H1 (cell line): ENCODE results near the gene ACTL7A. TPM values are rescaled to one million over a fixed set of nuclear protein-coding genes. Genes with fewer than 3 reads are reported as not detected.
"Not testable (repeated sequence)": the region's sequence is repeated elsewhere in the genome, so short reads cannot be mapped to it uniquely, and the experiment has no call there.

ENCODE experiments used
- CTCF ChIA-PET: fragments of 300-600 bp; sonication (Branson Sonifier 250); formaldehyde crosslinking; loops from one replicate; lab custom pipeline; 2021; ENCODE audit not compliant: partially characterized antibody; lab: Charles Lee
- POLR2A ChIA-PET: fragments of 300-600 bp; sonication (Branson Sonifier 250); formaldehyde crosslinking; loops from one replicate; lab custom pipeline; 2021; ENCODE audit warnings: inconsistent platforms; ENCODE audit not compliant: partially characterized antibody; lab: Charles Lee
- DNase-seq, 2 experiments: peaks; one replicate each; pipeline versions ENCODE4 v3.0.0 to v3.0.0-alpha.2; 2010 to 2022; ENCODE audit warnings: low spot score in 2 of 2, low read depth in 1 of 2, mixed read lengths in 1 of 2
- FAIRE-seq: peaks from 2 replicates; lab custom pipeline; 2011; peaks lifted over from hg19 to GRCh38; lab: Jason Lieb, UNC
- H2AFZ ChIP-seq: 2 replicates; pipeline ENCODE4 v1.8.1; 2012; ENCODE audit warnings: low read length, inconsistent platforms
- H2AK5ac ChIP-seq: 2 replicates; pipeline ENCODE4 v1.6.1; 2013; ENCODE audit warnings: low read depth, low read length
- H2BK120ac ChIP-seq: replicated peaks from 2 replicates; pipeline ENCODE3; 2013; ENCODE audit warnings: low read depth, low read length, inconsistent platforms
- H2BK12ac ChIP-seq: 2 replicates; pipeline ENCODE4 v1.6.1; 2013; ENCODE audit warnings: low read depth, low read length
- H2BK15ac ChIP-seq: 2 replicates; pipeline ENCODE4 v1.6.1; 2013; ENCODE audit warnings: low read length
- H2BK20ac ChIP-seq: 2 replicates; pipeline ENCODE4 v1.6.1; 2013; ENCODE audit warnings: low read length
- H2BK5ac ChIP-seq: 2 replicates; pipeline ENCODE4 v1.6.1; 2013; ENCODE audit warnings: low read depth, low read length
- H3K14ac ChIP-seq: 2 replicates; pipeline ENCODE4 v1.6.1; 2013; ENCODE audit warnings: inconsistent platforms; ENCODE audit not compliant: insufficient read length
- H3K18ac ChIP-seq: 2 replicates; pipeline ENCODE4 v1.6.1; 2013; ENCODE audit warnings: low read length; ENCODE audit errors: extremely low read depth
- H3K23ac ChIP-seq: 2 replicates; pipeline ENCODE4 v1.6.1; 2013; ENCODE audit warnings: inconsistent platforms; ENCODE audit not compliant: insufficient read length
- H3K23me2 ChIP-seq: 2 replicates; pipeline ENCODE4 v1.6.1; 2013; ENCODE audit warnings: low read depth, low read length
- H3K27ac ChIP-seq: 2 replicates; pipeline ENCODE4 v1.6.1; 2011; ENCODE audit warnings: low read depth, low read length, inconsistent platforms
- H3K27me3 ChIP-seq, 4 experiments: replicated peaks in 1 of 4; 1 replicate in 1 of 4; 2 replicates in 3 of 4; pipeline versions ENCODE4 v1.6.1 to v1.8.1; 2011 to 2013; ENCODE audit warnings: low read length in 3 of 4, mild to moderate bottlenecking in 3 of 4, inconsistent platforms in 2 of 4, mixed read lengths in 2 of 4, moderate library complexity in 1 of 4; ENCODE audit not compliant: control insufficient read depth in 3 of 4, insufficient read depth in 3 of 4; ENCODE audit errors: extremely low read depth in 1 of 4
- H3K36me3 ChIP-seq, 4 experiments: 2 replicates each; pipeline versions ENCODE4 v1.6.1 to v1.8.1; 2011 to 2013; ENCODE audit warnings: mild to moderate bottlenecking in 4 of 4, low read length in 3 of 4, moderate library complexity in 2 of 4, control low read depth in 1 of 4, inconsistent platforms in 1 of 4; ENCODE audit not compliant: insufficient read depth in 4 of 4, control insufficient read depth in 2 of 4
- H3K4ac ChIP-seq: replicated peaks from 2 replicates; pipeline ENCODE3; 2013; ENCODE audit warnings: low read length, low read depth, mixed read lengths, inconsistent platforms; ENCODE audit not compliant: insufficient read length
- H3K4me1 ChIP-seq, 4 experiments: replicated peaks in 1 of 4; 1 replicate in 1 of 4; 2 replicates in 3 of 4; pipeline versions ENCODE4 v1.6.1 to v1.8.1; 2011 to 2013; ENCODE audit warnings: low read length in 3 of 4, inconsistent platforms in 2 of 4, mixed read lengths in 1 of 4; ENCODE audit not compliant: insufficient read depth in 4 of 4, control insufficient read depth in 3 of 4
- H3K4me2 ChIP-seq, 2 experiments: 2 replicates each; pipeline versions ENCODE4 v1.6.1 to v1.8.1; 2011 to 2013; ENCODE audit warnings: low read depth in 2 of 2, low read length in 2 of 2, control low read depth in 1 of 2, inconsistent platforms in 1 of 2, mild to moderate bottlenecking in 1 of 2; ENCODE audit not compliant: insufficient read depth in 1 of 2
- H3K4me3 ChIP-seq, 4 experiments: fragments of 200-600, 300-600 bp in 1 of 4; sonication (generic), shearing (Covaris generic), sonication (Bioruptor Twin) in 1 of 4; 2 replicates each; pipeline versions ENCODE4 v1.5.1 to v1.8.1; 2011 to 2016; ENCODE audit warnings: low read length in 4 of 4, low read depth in 3 of 4, control low read depth in 2 of 4, inconsistent platforms in 2 of 4, mild to moderate bottlenecking in 2 of 4, mixed read lengths in 1 of 4, moderate library complexity in 1 of 4; ENCODE audit not compliant: insufficient read depth in 2 of 4; ENCODE audit errors: extremely low read depth in 1 of 4
- H3K56ac ChIP-seq: replicated peaks from 2 replicates; pipeline ENCODE3; 2013; ENCODE audit warnings: low read depth, mild to moderate bottlenecking, mixed read lengths, low read length, inconsistent platforms; ENCODE audit not compliant: insufficient read length
- H3K79me1 ChIP-seq: 2 replicates; pipeline ENCODE4 v1.6.1; 2013; ENCODE audit warnings: low read depth, low read length, control low read depth
- H3K79me2 ChIP-seq, 2 experiments: 2 replicates each; pipeline versions ENCODE4 v1.6.1 to v1.8.1; 2012 to 2013; ENCODE audit warnings: low read length in 2 of 2, mild to moderate bottlenecking in 2 of 2, inconsistent platforms in 1 of 2; ENCODE audit not compliant: insufficient read depth in 2 of 2, control insufficient read depth in 1 of 2
- H3K9ac ChIP-seq, 4 experiments: replicated peaks in 1 of 4; 1 replicate in 1 of 4; 2 replicates in 3 of 4; pipeline versions ENCODE4 v1.6.1 to v1.8.1; 2011 to 2013; ENCODE audit warnings: low read depth in 3 of 4, low read length in 3 of 4, control low read depth in 2 of 4, mild to moderate bottlenecking in 2 of 4, moderate library complexity in 2 of 4, inconsistent platforms in 1 of 4; ENCODE audit errors: extremely low read depth in 1 of 4
- H3K9me3 ChIP-seq, 2 experiments: 2 replicates each; pipeline versions ENCODE4 v1.6.1 to v1.8.1; 2012 to 2013; ENCODE audit warnings: mild to moderate bottlenecking in 2 of 2, moderate library complexity in 2 of 2, control low read depth in 1 of 2, inconsistent platforms in 1 of 2, low read depth in 1 of 2, low read length in 1 of 2, mixed read lengths in 1 of 2; ENCODE audit not compliant: insufficient read depth in 2 of 2
- H4K20me1 ChIP-seq, 2 experiments: replicated peaks in 1 of 2; 2 replicates each; pipeline versions ENCODE3 to v1.8.1; 2011 to 2013; ENCODE audit warnings: inconsistent platforms in 2 of 2, low read length in 2 of 2, mild to moderate bottlenecking in 1 of 2; ENCODE audit not compliant: insufficient read depth in 2 of 2, control insufficient read depth in 1 of 2
- H4K5ac ChIP-seq: 2 replicates; pipeline ENCODE4 v1.6.1; 2013; ENCODE audit warnings: low read length, low read depth, mixed read lengths, inconsistent platforms; ENCODE audit not compliant: insufficient read length
- H4K8ac ChIP-seq: 2 replicates; pipeline ENCODE4 v1.8.0; 2013; ENCODE audit warnings: mild to moderate bottlenecking, moderate library complexity, low read length, inconsistent platforms; ENCODE audit not compliant: insufficient read depth; ENCODE audit errors: extremely low read depth
- H4K91ac ChIP-seq: replicated peaks from 2 replicates; pipeline ENCODE3; 2013; ENCODE audit warnings: low read length, mixed read lengths, inconsistent platforms; ENCODE audit not compliant: insufficient read length
- WGBS, 2 experiments: shearing (Covaris generic) in 1 of 2; methylation state at CpG; one replicate each; pipeline versions ENCODE4 v1.1.6 to v1.1.7; 2013 to 2015; ENCODE audit warnings: low lambda C conversion rate in 2 of 2, mixed read lengths in 2 of 2, inconsistent platforms in 1 of 2, low coverage in 1 of 2, missing lambda C conversion rate in 1 of 2; ENCODE audit not compliant: insufficient replicate concordance in 2 of 2, insufficient coverage in 1 of 2, insufficient read length in 1 of 2; ENCODE audit errors: extremely low coverage in 1 of 2, missing lambda C conversion rate in 1 of 2; 5-methylcytosine and 5-hydroxymethylcytosine counted together
- polyA plus RNA-seq, 7 experiments: library from polyadenylated mRNA; depleted of rRNA in 3 of 7; stranded (reverse) in 5 of 7; unstranded in 2 of 7; fragments of >200 nt in 5 of 7; fragments of 200-250 nt in 2 of 7; gene quantifications; 1 replicate in 5 of 7; 2 replicates in 1 of 7; 4 replicates in 1 of 7; pipeline versions ENCODE4 v1.2.1 to v1.2.3, GENCODE V29; 2011 to 2013; ENCODE audit warnings: missing spikeins in 2 of 7, mixed read lengths in 2 of 7
- total RNA-seq: library from RNA; stranded (reverse); fragmentation: NEBNext Ultra II Directional; extraction: Animal tissue kit (Norgen Biotek cat#: 25700); gene quantifications from 2 replicates; pipeline ENCODE4 v1.2.1, GENCODE V29; 2021

Gene ACTL7A
- total and polyA plus RNA-seq, 2 of the 8 experiments (the other 6 are each of a cell fraction or from before 2014, with no cell fraction given), result not detected

- H3K56ac ChIP-seq, H3K9me3 ChIP-seq, H3K79me1 ChIP-seq, POLR2A ChIA-PET, H3K36me3 ChIP-seq, H4K8ac ChIP-seq, H4K20me1 ChIP-seq, H2BK15ac ChIP-seq, CTCF ChIA-PET, H3K27ac ChIP-seq, H3K23me2 ChIP-seq, H2AK5ac ChIP-seq, H3K4ac ChIP-seq, FAIRE-seq, H2BK12ac ChIP-seq, H2BK20ac ChIP-seq, H3K4me2 ChIP-seq, H4K5ac ChIP-seq, H3K18ac ChIP-seq, H2BK5ac ChIP-seq, H2BK120ac ChIP-seq, H2AFZ ChIP-seq, H4K91ac ChIP-seq, H3K23ac ChIP-seq, H3K14ac ChIP-seq, H3K9ac ChIP-seq, H3K4me3 ChIP-seq, H3K4me1 ChIP-seq, H3K27me3 ChIP-seq, DNase-seq, H3K79me2 ChIP-seq: not testable (repeated sequence)
- 88% methylated on average over 8 of the region's 8 CpGs; no CpG with 5 or more reads in 1 of the 2 experiments for WGBS, 2 experiments
These were observed 13.8 kb upstream of the ACTL7A start for GRCh38 chr9:108848296-108848695.
